GM18861 (cell line): ENCODE results near the gene DISC1.
"Not testable (repeated sequence)": the region's sequence is repeated elsewhere in the genome, so short reads cannot be mapped to it uniquely, and the experiment has no call there.

ENCODE experiments used
- ATAC-seq: cut with Tn5 transposase; IDR thresholded peaks from one replicate; pipeline ENCODE4 v1.9.1; 2021; ENCODE audit not compliant: unreplicated experiment

The DISC1 gene

GRCh38 chr1:231872461-231872910, 245.9 kb downstream of the DISC1 start:
- no peak for ATAC-seq

- ATAC-seq = no peak
These were observed 252.1 kb downstream of the DISC1 start for GRCh38 chr1:231878737-231879136.

- no peak for ATAC-seq
These were observed 252.7 kb downstream of the DISC1 start for GRCh38 chr1:231879296-231879695.

- no peak for ATAC-seq
These were observed 255.7 kb downstream of the DISC1 start for GRCh38 chr1:231882333-231882732.

GRCh38 chr1:231882790-231883189, 256.2 kb downstream of the DISC1 start:
- no peak for ATAC-seq

- ATAC-seq = no peak
These were observed 256.8 kb downstream of the DISC1 start for GRCh38 chr1:231883382-231883781.

- ATAC-seq = no peak
These were observed 258.7 kb downstream of the DISC1 start for GRCh38 chr1:231885209-231885854.

GRCh38 chr1:231887166-231887565, 260.6 kb downstream of the DISC1 start:
- ATAC-seq = no peak

GRCh38 chr1:231887866-231888265, 261.3 kb downstream of the DISC1 start:
- ATAC-seq = no peak

GRCh38 chr1:231890791-231891190, 264.2 kb downstream of the DISC1 start:
- no peak for ATAC-seq

GRCh38 chr1:231893400-231894102, 267.0 kb downstream of the DISC1 start:
- ATAC-seq = no peak

GRCh38 chr1:231896806-231897205, 270.2 kb downstream of the DISC1 start:
- no peak for ATAC-seq

- no peak for ATAC-seq
These were observed 272.5 kb downstream of the DISC1 start for GRCh38 chr1:231899046-231899445.

- no peak for ATAC-seq
These were observed 273.3 kb downstream of the DISC1 start for GRCh38 chr1:231899713-231900435.

GRCh38 chr1:231903586-231904081, 277.0 kb downstream of the DISC1 start:
- no peak for ATAC-seq

- ATAC-seq = not testable (repeated sequence)
These were observed 280.7 kb downstream of the DISC1 start for GRCh38 chr1:231907310-231907709.

- no peak for ATAC-seq
These were observed 286.9 kb downstream of the DISC1 start for GRCh38 chr1:231913493-231913892.

GRCh38 chr1:231918239-231919015, 291.8 kb downstream of the DISC1 start:
- no peak for ATAC-seq

GRCh38 chr1:231919239-231919885, 292.8 kb downstream of the DISC1 start:
- ATAC-seq = no peak

- ATAC-seq = no peak
These were observed 293.3 kb downstream of the DISC1 start for GRCh38 chr1:231919886-231920285.
